GM18505 (cell line): ENCODE measurements around the gene HMGCL.

Source experiments
- ATAC-seq: cut with Tn5 transposase; IDR thresholded peaks from one replicate; pipeline ENCODE4 v1.9.1; 2021; ENCODE audit not compliant: unreplicated experiment
- POLR2A ChIP-seq: IDR thresholded peaks from 4 replicates; pipeline ENCODE4 v1.6.1; 2011; ENCODE audit warnings: borderline replicate concordance; ENCODE audit not compliant: insufficient read depth, insufficient read length; ENCODE audit errors: extremely low read depth

Gene HMGCL

GRCh38 chr1:23763041-23763577, 62.1 kb downstream of the HMGCL start:
- ATAC-seq: no peak
- no peak for TF ChIP-seq POLR2A

- TF ChIP-seq POLR2A: no peak
- ATAC-seq: no peak
These were observed 66.0 kb downstream of the HMGCL start for GRCh38 chr1:23759277-23759676.

- no peak for ATAC-seq
These were observed 67.4 kb downstream of the HMGCL start for GRCh38 chr1:23757812-23758211.

GRCh38 chr1:23756676-23757075, 68.6 kb downstream of the HMGCL start:
- TF ChIP-seq POLR2A: peak; percentile 19
- no peak for ATAC-seq

More at GRCh38 chr1:23757812-23758211, 67.4 kb downstream of the HMGCL start:
- no peak for TF ChIP-seq POLR2A

GRCh38 chr1:23752909-23753308, 72.3 kb downstream of the HMGCL start:
- no peak for TF ChIP-seq POLR2A
- no peak for ATAC-seq
